Measurements from ENCODE around the gene KCNMA1.

KCNMA1 gene

DNA sequence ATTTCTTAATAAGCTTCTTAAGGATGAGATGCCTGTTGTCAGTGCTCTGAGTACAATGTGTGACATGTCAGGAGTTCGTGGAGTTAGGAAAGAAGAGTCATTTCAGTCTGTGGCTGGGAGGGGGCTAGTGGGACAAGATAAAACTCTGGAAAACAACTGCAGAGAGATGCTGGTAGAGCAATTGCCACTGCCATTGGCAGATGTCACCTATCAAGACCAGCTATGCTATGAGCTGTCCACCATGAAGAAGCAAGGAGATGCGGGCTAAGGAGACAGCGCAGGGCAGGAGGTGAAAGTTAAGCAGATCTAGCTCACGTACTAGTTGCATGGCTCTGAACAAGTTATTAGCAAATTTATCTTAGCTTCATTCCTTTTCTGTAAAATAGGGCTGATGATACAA lies 756.7 kb downstream of the KCNMA1 start:
- no peak for DNase-seq (ENCODE audit: low read depth)
- H3K4me3 ChIP-seq (ENCODE audit: low read depth, low read length), result no peak overlapping the region
- TF ChIP-seq, protein P1, sequence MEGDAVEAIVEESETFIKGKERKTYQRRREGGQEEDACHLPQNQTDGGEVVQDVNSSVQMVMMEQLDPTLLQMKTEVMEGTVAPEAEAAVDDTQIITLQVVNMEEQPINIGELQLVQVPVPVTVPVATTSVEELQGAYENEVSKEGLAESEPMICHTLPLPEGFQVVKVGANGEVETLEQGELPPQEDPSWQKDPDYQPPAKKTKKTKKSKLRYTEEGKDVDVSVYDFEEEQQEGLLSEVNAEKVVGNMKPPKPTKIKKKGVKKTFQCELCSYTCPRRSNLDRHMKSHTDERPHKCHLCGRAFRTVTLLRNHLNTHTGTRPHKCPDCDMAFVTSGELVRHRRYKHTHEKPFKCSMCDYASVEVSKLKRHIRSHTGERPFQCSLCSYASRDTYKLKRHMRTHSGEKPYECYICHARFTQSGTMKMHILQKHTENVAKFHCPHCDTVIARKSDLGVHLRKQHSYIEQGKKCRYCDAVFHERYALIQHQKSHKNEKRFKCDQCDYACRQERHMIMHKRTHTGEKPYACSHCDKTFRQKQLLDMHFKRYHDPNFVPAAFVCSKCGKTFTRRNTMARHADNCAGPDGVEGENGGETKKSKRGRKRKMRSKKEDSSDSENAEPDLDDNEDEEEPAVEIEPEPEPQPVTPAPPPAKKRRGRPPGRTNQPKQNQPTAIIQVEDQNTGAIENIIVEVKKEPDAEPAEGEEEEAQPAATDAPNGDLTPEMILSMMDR (IDR thresholded peaks at IDR 0.05; ENCODE audit: control insufficient read depth, extremely low read depth, insufficient read depth), result no peak

DNA sequence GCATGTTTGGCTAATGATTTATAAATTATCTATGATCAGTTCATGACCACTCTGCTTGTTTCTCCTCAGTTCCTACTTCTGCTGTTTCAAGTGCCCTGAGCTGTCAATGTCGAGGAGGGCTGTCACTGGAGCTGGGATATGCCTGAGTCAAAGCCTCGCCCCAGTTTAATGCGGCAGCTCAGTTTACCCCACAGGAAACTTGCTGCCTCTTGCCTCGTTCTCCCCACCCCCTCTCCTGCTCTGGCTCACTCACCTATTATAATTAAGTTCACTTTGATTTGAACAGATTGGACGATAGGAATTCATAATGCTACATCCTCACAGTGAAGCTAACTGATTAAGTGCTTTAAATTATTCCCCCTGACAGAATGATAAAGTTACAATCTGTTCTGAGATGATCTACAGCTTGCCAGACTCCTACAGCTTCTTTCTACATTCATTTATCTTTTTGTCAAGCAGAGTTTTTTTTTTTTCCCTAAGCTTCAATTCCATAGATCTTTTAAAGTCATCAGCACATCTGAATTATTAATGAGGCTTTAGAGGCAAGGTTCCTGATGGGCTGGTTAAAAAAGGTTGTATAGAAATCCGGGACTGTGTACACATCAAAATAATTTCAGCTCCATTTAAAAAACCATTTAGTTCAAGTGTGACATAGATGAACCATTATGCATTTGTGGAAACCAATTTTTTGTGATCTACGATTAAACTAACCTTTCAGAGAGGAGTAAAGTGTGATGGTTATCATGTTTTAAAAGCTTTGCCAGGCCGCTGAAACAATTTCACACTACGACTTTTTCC lies 758.3 kb downstream of the KCNMA1 start:
- no peak overlapping the region for H3K4me3 ChIP-seq (ENCODE audit: low read depth, low read length)
- TF ChIP-seq, protein P1 (IDR thresholded peaks at IDR 0.05; ENCODE audit: control insufficient read depth, extremely low read depth, insufficient read depth), result no peak
- no peak for DNase-seq (ENCODE audit: low read depth)

DNA sequence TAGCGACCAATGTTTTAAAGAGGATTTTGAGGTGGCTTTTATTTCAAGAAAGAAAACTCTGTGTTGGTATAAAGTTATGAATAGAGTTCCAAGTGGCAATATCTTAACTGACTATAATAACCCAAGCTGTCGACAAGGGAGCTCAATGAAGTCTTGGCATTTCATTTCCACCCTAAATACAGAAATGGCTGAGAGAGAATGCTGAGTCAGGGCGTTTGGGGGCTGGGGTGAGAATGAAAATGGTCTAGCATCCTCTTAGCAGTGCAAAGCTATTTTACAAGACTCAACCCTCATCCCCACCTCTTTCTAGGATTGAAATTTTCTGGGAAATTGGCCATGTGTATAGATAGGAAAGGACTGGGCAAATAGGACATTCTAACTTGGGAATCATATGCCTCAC lies 759.1 kb downstream of the KCNMA1 start:
- no peak overlapping the region for H3K4me3 ChIP-seq (ENCODE audit: low read depth, low read length)
- DNase-seq (ENCODE audit: low read depth), result no peak
- TF ChIP-seq, protein P1 (IDR thresholded peaks at IDR 0.05; ENCODE audit: control insufficient read depth, extremely low read depth, insufficient read depth), result no peak

DNA sequence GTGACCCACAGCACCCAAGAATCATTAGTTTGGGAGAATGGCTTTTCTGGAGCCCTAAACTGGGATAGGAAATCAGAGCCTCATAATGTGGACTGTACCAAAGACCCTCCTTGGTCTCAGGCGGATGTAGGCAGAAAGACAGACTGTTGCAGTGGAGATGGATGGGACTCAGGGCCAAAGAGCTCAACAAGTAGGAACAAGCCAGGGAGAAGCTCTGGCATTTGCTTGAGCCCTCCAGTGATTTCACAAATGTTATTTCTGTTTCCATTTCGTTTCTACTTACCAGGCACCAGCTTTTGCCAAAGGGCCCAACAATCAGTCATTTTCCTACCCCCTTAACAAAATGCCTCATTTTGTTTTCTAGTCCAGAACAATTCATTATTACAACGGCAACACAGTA lies 762.7 kb downstream of the KCNMA1 start:
- H3K4me3 ChIP-seq (ENCODE audit: low read depth, low read length), result no peak overlapping the region
- no peak for DNase-seq (ENCODE audit: low read depth)
- TF ChIP-seq, protein P1 (IDR thresholded peaks at IDR 0.05; ENCODE audit: control insufficient read depth, extremely low read depth, insufficient read depth), result no peak

DNA sequence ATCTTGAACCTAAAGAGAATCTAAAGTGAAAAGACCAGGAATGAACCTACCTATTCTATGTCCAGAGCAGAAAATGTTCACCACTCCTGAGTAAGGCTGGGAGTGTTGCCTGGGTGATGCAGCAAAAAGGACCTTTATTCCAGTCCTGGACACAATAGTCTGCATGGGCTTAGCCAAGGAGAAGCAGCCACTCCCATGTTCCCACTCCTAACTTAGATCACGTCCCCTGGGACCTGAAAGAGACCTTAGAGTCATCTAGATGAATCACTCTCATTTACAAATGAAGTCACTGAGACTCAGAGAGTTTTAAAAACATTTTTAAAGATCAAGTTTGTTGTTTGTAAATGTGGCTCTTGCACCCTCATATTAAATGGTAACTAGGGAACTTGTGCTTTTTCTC lies 763.4 kb downstream of the KCNMA1 start:
- DNase-seq (ENCODE audit: low read depth), result no peak
- TF ChIP-seq, protein P1 (IDR thresholded peaks at IDR 0.05; ENCODE audit: control insufficient read depth, extremely low read depth, insufficient read depth), result no peak
- H3K4me3 ChIP-seq (ENCODE audit: low read depth, low read length), result no peak overlapping the region

DNA sequence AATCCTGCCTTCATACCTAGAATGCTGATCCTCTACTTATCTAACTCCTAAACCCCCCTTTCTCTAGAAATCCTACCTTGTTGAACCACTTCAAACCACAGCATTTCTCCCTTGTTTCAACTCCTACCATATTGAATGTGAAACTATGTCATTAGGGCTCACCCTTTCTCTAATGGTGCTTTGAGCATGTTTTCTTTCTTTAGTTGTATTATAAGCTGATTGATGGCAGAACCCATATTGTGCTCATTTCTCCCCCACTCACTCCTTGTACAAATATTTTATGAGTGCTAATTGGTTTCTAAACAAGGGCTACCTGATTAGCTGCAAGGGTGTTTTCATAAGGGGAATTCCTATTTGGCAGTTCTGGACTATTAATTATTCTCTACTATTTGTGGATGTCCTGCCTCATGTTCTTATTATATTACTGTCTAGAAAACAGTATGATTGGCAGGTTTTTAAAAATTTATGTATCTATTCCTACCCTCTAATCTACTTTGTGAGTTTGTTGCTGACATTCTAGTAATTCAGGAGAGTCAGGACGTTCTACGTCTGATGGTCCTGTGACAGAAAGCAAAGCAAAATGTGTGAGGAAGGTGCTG lies 765.8 kb downstream of the KCNMA1 start:
- TF ChIP-seq, protein P1 (IDR thresholded peaks at IDR 0.05; ENCODE audit: control insufficient read depth, extremely low read depth, insufficient read depth), result no peak
- no peak overlapping the region for H3K4me3 ChIP-seq (ENCODE audit: low read depth, low read length)
- DNase-seq (ENCODE audit: low read depth), result no peak

All from LNCaP clone FGC (cell line).